GM12878 (cell line): ENCODE results near the gene MAN2A1. TPM values are rescaled to one million over a fixed set of nuclear protein-coding genes. Genes with fewer than 3 reads are reported as not detected.

ENCODE experiments used
- ATAC-seq: fragments of 200-7000 bp; cut with Tn5 transposase; 3 replicates; pipeline ENCODE4 v1.9.1; 2020; ENCODE audit warnings: mild to moderate bottlenecking, moderate library complexity
- BruUV-seq: library from RNA; stranded (reverse); fragments of 400-500 nt; replicated peaks from 2 replicates; lab custom pipeline; 2021; lab: Mats Ljungman, UMichigan
- CTCF ChIA-PET: fragments of 300-600 bp; sonication (Branson Sonifier 250); formaldehyde crosslinking; extraction: SDS; loops from one replicate; lab custom pipeline; 2021; ENCODE audit warnings: inconsistent platforms; lab: Yijun Ruan, JAX
- POLR2A ChIA-PET: fragments of 350-600 bp; formaldehyde crosslinking; extraction: SDS; loops from one replicate; lab custom pipeline; 2021; ENCODE audit warnings: inconsistent platforms; lab: Charles Lee
- RAD21 ChIA-PET: fragments of 300-600 bp; sonication (Branson Sonifier 250); formaldehyde crosslinking; loops from one replicate; lab custom pipeline; 2023; ENCODE audit warnings: antibody characterized with exemption; ENCODE audit not compliant: unreplicated experiment; lab: Charles Lee
- SMC1A ChIA-PET: fragments of 300-600 bp; sonication (Branson Sonifier 250); formaldehyde crosslinking; loops from one replicate; lab custom pipeline; 2023; ENCODE audit not compliant: unreplicated experiment, uncharacterized antibody; lab: Charles Lee
- DNase-seq: peaks from one replicate; pipeline ENCODE4 v3.0.0-alpha.2; 2011; ENCODE audit warnings: low read depth, low spot score
- FAIRE-seq: peaks from 3 replicates; lab custom pipeline; 2011; peaks lifted over from hg19 to GRCh38; lab: Jason Lieb, UNC
- H2AFZ ChIP-seq: 2 replicates; pipeline ENCODE4 v1.6.0; 2011; ENCODE audit warnings: low read depth, low read length, control low read depth; ENCODE audit not compliant: control insufficient read depth
- H3K27ac ChIP-seq: 2 replicates; pipeline ENCODE4 v1.5.1; 2011; ENCODE audit warnings: control low read depth; ENCODE audit not compliant: control insufficient read depth, insufficient read depth
- H3K27me3 ChIP-seq, 2 experiments: replicated peaks in 1 of 2; 2 replicates each; pipeline versions ENCODE4 v1.6.0 to v1.6.1; 2011; ENCODE audit warnings: low read length in 1 of 2; ENCODE audit not compliant: control insufficient read depth in 2 of 2, insufficient read depth in 2 of 2
- H3K36me3 ChIP-seq, 2 experiments: 2 replicates each; pipeline ENCODE4 v1.5.1; 2011; ENCODE audit warnings: low read length in 1 of 2; ENCODE audit not compliant: control insufficient read depth in 2 of 2, insufficient read depth in 2 of 2
- H3K4me1 ChIP-seq: 2 replicates; pipeline ENCODE4 v1.6.1; 2011; ENCODE audit warnings: mild to moderate bottlenecking, low read length, moderate library complexity, mixed read lengths; ENCODE audit not compliant: control insufficient read depth, insufficient read depth
- H3K4me2 ChIP-seq: 2 replicates; pipeline ENCODE4 v1.6.0; 2011; ENCODE audit warnings: control low read depth; ENCODE audit not compliant: control insufficient read depth, insufficient read depth
- H3K4me3 ChIP-seq: fragments of 200-600 bp; sonication (generic); 2 replicates; pipeline ENCODE4 v1.5.1; 2016
- H3K79me2 ChIP-seq: 2 replicates; pipeline ENCODE4 v1.6.0; 2011; ENCODE audit warnings: low read length; ENCODE audit not compliant: control insufficient read depth, insufficient read depth
- H3K9ac ChIP-seq: 2 replicates; pipeline ENCODE4 v1.8.0; 2011; ENCODE audit warnings: low read length, control low read depth, mixed read lengths; ENCODE audit not compliant: control insufficient read depth, insufficient read depth
- H3K9me3 ChIP-seq: replicated peaks from 3 replicates; pipeline ENCODE4 v1.5.1; 2011; ENCODE audit warnings: mild to moderate bottlenecking, low read length; ENCODE audit not compliant: control insufficient read depth, insufficient read depth
- H4K20me1 ChIP-seq: 2 replicates; pipeline ENCODE4 v1.6.0; 2011; ENCODE audit not compliant: control insufficient read depth, insufficient read depth
- CEBPB ChIP-seq, 2 experiments: fragments of 150-350 bp in 1 of 2; IDR thresholded peaks; 2 replicates each; pipeline ENCODE4 v1.6.1; 2012 to 2014; ENCODE audit warnings: low read depth in 2 of 2, low read length in 2 of 2, borderline replicate concordance in 1 of 2, inconsistent platforms in 1 of 2
- CHD1 ChIP-seq: IDR thresholded peaks from 2 replicates; pipeline ENCODE4 v1.6.1; 2012; ENCODE audit warnings: low read depth, low read length, improper control_type of control experiment
- DPF2 ChIP-seq: fragments of 450-650 bp; IDR thresholded peaks from 2 replicates; pipeline ENCODE4 v1.6.1; 2017; ENCODE audit warnings: mild to moderate bottlenecking
- GATAD2B ChIP-seq: fragments of 450-650 bp; conservative IDR thresholded peaks from 2 replicates; pipeline ENCODE4 v1.6.1; 2017; ENCODE audit warnings: low read depth, mild to moderate bottlenecking, moderate library complexity
- KDM1A ChIP-seq: fragments of 200-600 bp; sonication (generic); IDR thresholded peaks from 2 replicates; pipeline ENCODE4 v1.6.1; 2016; ENCODE audit warnings: borderline replicate concordance
- RELA ChIP-seq: fragments of 450-650 bp; IDR thresholded peaks from 2 replicates; pipeline ENCODE4 v1.8.0; 2014; ENCODE audit warnings: borderline replicate concordance; ENCODE audit not compliant: partially characterized antibody
- REST ChIP-seq: IDR thresholded peaks from 2 replicates; pipeline ENCODE4 v1.6.1; 2012; ENCODE audit warnings: mild to moderate bottlenecking, low read depth, low read length
- SPI1 ChIP-seq: IDR thresholded peaks from 2 replicates; pipeline ENCODE4 v1.6.1; 2011; ENCODE audit warnings: low read depth, mild to moderate bottlenecking, low read length, moderate library complexity, borderline replicate concordance; ENCODE audit not compliant: insufficient read depth
- STAT3 ChIP-seq: IDR thresholded peaks from 2 replicates; pipeline ENCODE4 v1.6.1; 2011; ENCODE audit warnings: low read depth, low read length, improper control_type of control experiment
- WGBS: methylation state at CpG from one replicate; pipeline ENCODE4 v1.1.6; 2016; ENCODE audit warnings: low lambda C conversion rate; ENCODE audit not compliant: insufficient replicate concordance, insufficient coverage; ENCODE audit errors: missing lambda C conversion rate; 5-methylcytosine and 5-hydroxymethylcytosine counted together
- in situ Hi-C: fragments of 300-500 bp; cut with MboI; formaldehyde crosslinking; loops from 9 replicates; pipeline ENCODE4 v1.14.3; 2018; ENCODE audit warnings: mixed read lengths
- intact Hi-C: fragments of 100-400 bp; cut with micrococcal nuclease; formaldehyde crosslinking; loops from one replicate; pipeline ENCODE4 v1.14.2; 2022; ENCODE audit not compliant: unreplicated experiment
- polyA plus RNA-seq, 11 experiments: library from polyadenylated mRNA; depleted of rRNA in 4 of 11; unstranded in 6 of 11; stranded (reverse) in 5 of 11; fragments of >200 nt; fragmentation: Nextera tagmentation in 4 of 11; fragmentation: Illumina TruSeq in 1 of 11; extraction: Ambion mirVana in 4 of 11; extraction: Trizol in 1 of 11; gene quantifications; 1 replicate in 1 of 11; 2 replicates in 10 of 11; pipeline versions ENCODE4 v1.2.1 to v1.2.3, GENCODE V29; 2011 to 2016; ENCODE audit warnings: inconsistent platforms in 2 of 11, missing spikeins in 2 of 11, low read depth in 1 of 11
- total RNA-seq, 4 experiments: library from RNA; depleted of rRNA in 3 of 4; stranded (reverse); fragments of >200 nt in 3 of 4; fragmentation: Illumina TruSeq in 1 of 4; extraction: Trizol in 1 of 4; gene quantifications; 2 replicates each; pipeline versions ENCODE4 v1.2.1 to v1.2.3, GENCODE V29; 2013 to 2021
- TF ChIP-seq, protein P1 (sequence below): fragments of 450-650 bp; IDR thresholded peaks from 2 replicates; pipeline ENCODE4 v1.6.1; 2018; ENCODE audit warnings: mild to moderate bottlenecking, low read depth, moderate library complexity; ENCODE audit not compliant: partially characterized antibody

Gene MAN2A1
- total and polyA plus RNA-seq, 10 of the 15 experiments (the other 5 are each of a cell fraction or from before 2014, with no cell fraction given) = 4.2 to 27.9 (median 10.5) TPM

GRCh38 chr5:109874108-109874507 lies 184.4 kb downstream of the MAN2A1 start (continued):
- TF ChIP-seq CHD1 = no peak
- no peak for TF ChIP-seq RELA
- TF ChIP-seq SPI1 = no peak
- TF ChIP-seq CEBPB (IDR thresholded peaks at IDR 0.05; ENCODE audit: borderline replicate concordance in 1 of 2, low read depth in 2 of 2, low read length in 2 of 2) = no peak
- no peak for TF ChIP-seq DPF2
- TF ChIP-seq STAT3 = no peak
- TF ChIP-seq GATAD2B = no peak

GRCh38 chr5:109876030-109876725 lies 186.5 kb downstream of the MAN2A1 start:
- 49% methylated on average over 6 of the region's 6 CpGs for WGBS
- no peaks in the 10 kb centered on the region for H3K79me2 ChIP-seq
- FAIRE-seq = no peak
- no peak for ATAC-seq
- BruUV-seq = no TSS peak
- RAD21 ChIA-PET = no interaction called here
- CTCF ChIA-PET = no interaction called here
- H3K9ac ChIP-seq = no peak overlapping the region
- no peaks in the 10 kb centered on the region for H4K20me1 ChIP-seq
- H3K36me3 ChIP-seq = no peaks in the 10 kb centered on the region
- TF ChIP-seq, protein P1, sequence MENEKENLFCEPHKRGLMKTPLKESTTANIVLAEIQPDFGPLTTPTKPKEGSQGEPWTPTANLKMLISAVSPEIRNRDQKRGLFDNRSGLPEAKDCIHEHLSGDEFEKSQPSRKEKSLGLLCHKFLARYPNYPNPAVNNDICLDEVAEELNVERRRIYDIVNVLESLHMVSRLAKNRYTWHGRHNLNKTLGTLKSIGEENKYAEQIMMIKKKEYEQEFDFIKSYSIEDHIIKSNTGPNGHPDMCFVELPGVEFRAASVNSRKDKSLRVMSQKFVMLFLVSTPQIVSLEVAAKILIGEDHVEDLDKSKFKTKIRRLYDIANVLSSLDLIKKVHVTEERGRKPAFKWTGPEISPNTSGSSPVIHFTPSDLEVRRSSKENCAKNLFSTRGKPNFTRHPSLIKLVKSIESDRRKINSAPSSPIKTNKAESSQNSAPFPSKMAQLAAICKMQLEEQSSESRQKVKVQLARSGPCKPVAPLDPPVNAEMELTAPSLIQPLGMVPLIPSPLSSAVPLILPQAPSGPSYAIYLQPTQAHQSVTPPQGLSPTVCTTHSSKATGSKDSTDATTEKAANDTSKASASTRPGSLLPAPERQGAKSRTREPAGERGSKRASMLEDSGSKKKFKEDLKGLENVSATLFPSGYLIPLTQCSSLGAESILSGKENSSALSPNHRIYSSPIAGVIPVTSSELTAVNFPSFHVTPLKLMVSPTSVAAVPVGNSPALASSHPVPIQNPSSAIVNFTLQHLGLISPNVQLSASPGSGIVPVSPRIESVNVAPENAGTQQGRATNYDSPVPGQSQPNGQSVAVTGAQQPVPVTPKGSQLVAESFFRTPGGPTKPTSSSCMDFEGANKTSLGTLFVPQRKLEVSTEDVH = no peak
- TF ChIP-seq REST (no peak), KDM1A (no peak)
- no peak overlapping the region for H3K4me3 ChIP-seq
- H3K9me3 ChIP-seq = no peaks in the 10 kb centered on the region
- POLR2A ChIA-PET = no interaction called here
- in situ Hi-C loops = no loop called here
- no peak overlapping the region for H2AFZ ChIP-seq
- no peak overlapping the region for H3K27ac ChIP-seq
- DNase-seq = no peak
- no peaks in the 10 kb centered on the region for H3K27me3 ChIP-seq
- H3K4me2 ChIP-seq = no peak overlapping the region
- SMC1A ChIA-PET = interaction anchor here (0.7 kb wide), 1 partner anchor 29 kb away, joined by 3 read pairs; no protein-coding TSS in a partner anchor
- intact Hi-C loops = no loop called here
- no peaks in the 10 kb centered on the region for H3K4me1 ChIP-seq
